ENCODE results near the gene BARHL1. TPM values are rescaled to one million over a fixed set of nuclear protein-coding genes. Genes with fewer than 3 reads are reported as not detected.
"Not testable (repeated sequence)": the region's sequence is repeated elsewhere in the genome, so short reads cannot be mapped to it uniquely, and the experiment has no call there.

The BARHL1 gene
- total RNA-seq, 1 donor from 2014 or later, result not detected

DNA sequence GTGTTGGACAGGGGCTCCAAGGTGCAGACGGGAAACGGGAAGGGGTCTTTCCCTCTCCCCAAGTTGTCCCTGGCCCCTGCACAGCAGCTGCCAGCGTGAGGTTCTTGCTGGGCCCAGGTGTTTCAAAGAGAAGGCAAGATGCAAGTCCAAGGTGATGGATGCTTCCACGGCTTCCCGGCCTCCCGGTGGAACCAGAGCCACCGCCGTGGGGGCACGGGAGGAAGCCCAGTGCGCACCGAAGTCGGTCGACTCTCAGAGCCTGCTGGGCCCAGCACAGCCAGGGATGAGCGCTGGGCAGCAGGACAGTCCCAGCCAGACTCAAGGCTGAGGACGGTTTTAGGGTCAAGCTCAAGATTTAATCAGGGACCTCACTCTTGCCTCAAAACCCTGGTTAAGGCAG, 25.2 kb upstream of the BARHL1 start:
- no peak overlapping the region for H3K27ac ChIP-seq
- DNase-seq, result no peak
- TF ChIP-seq, protein P1, sequence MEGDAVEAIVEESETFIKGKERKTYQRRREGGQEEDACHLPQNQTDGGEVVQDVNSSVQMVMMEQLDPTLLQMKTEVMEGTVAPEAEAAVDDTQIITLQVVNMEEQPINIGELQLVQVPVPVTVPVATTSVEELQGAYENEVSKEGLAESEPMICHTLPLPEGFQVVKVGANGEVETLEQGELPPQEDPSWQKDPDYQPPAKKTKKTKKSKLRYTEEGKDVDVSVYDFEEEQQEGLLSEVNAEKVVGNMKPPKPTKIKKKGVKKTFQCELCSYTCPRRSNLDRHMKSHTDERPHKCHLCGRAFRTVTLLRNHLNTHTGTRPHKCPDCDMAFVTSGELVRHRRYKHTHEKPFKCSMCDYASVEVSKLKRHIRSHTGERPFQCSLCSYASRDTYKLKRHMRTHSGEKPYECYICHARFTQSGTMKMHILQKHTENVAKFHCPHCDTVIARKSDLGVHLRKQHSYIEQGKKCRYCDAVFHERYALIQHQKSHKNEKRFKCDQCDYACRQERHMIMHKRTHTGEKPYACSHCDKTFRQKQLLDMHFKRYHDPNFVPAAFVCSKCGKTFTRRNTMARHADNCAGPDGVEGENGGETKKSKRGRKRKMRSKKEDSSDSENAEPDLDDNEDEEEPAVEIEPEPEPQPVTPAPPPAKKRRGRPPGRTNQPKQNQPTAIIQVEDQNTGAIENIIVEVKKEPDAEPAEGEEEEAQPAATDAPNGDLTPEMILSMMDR (IDR thresholded peaks at IDR 0.05), result no peak

DNA sequence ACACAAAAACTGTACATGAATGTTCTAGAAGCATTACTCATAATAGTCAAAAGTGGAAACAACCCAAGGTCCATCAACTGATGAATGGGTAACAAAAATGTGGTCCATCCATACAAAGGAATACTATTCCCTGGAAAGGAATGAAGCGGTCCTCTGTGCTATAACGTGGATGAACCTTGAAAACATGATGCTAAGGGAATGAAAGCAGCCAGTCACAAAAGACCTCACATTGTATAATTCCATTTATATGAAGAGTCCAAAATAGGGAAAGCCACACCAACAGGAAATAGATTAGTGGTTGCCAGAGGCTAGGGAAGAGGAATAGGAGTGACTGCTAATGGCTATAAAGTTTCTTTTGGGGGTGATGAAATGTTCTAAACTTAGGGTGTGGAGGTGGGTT, 22.7 kb upstream of the BARHL1 start:
- TF ChIP-seq, protein P1 (IDR thresholded peaks at IDR 0.05), result no peak
- H3K4me3 ChIP-seq, result no peak overlapping the region
- no peaks in the 10 kb centered on the region for H3K4me1 ChIP-seq
- ATAC-seq, result no peak
- DNase-seq, result no peak
- no peaks in the 10 kb centered on the region for H3K27me3 ChIP-seq
- H3K36me3 ChIP-seq, result no peaks in the 10 kb centered on the region
- no peaks in the 10 kb centered on the region for H3K9me3 ChIP-seq
- intact Hi-C loops (cut with DNase I), result no loop called here
- H3K27ac ChIP-seq, result no peak overlapping the region

More for the DNA sequence above, 25.2 kb upstream of the BARHL1 start:
- no peak overlapping the region for H3K4me3 ChIP-seq
- no peaks in the 10 kb centered on the region for H3K36me3 ChIP-seq
- intact Hi-C loops (cut with DNase I), result no loop called here
- H3K4me1 ChIP-seq, result no peaks in the 10 kb centered on the region
- no peaks in the 10 kb centered on the region for H3K27me3 ChIP-seq
- no peak for ATAC-seq
- no peaks in the 10 kb centered on the region for H3K9me3 ChIP-seq

- DNase-seq, result no peak
- Histone ChIP-seq H3K27ac (no peak overlapping the region), H3K36me3 (no peaks in the 10 kb centered on the region), H3K4me1 (no peaks in the 10 kb centered on the region), H3K4me3 (no peak overlapping the region), H3K9me3 (no peaks in the 10 kb centered on the region), H3K27me3 (no peaks in the 10 kb centered on the region)
- ATAC-seq, result no peak
- TF ChIP-seq, protein P1 (IDR thresholded peaks at IDR 0.05), result no peak
- intact Hi-C loops (cut with DNase I), result no loop called here
Observed at GRCh38 chr9:132560616-132561202, 21.7 kb upstream of the BARHL1 start.

- intact Hi-C loops (cut with DNase I), result no loop called here
- ATAC-seq, result no peak
- Histone ChIP-seq H3K36me3 (no peaks in the 10 kb centered on the region), H3K4me3 (no peak overlapping the region), H3K4me1 (no peaks in the 10 kb centered on the region), H3K27ac (no peak overlapping the region), H3K9me3 (no peaks in the 10 kb centered on the region), H3K27me3 (no peaks in the 10 kb centered on the region)
- no peak for DNase-seq
- TF ChIP-seq, protein P1 (IDR thresholded peaks at IDR 0.05), result no peak
Observed at GRCh38 chr9:132562306-132562573, 20.2 kb upstream of the BARHL1 start.

GRCh38 chr9:132564526-132564925, 17.9 kb upstream of the BARHL1 start:
- H3K4me3 ChIP-seq, result no peak overlapping the region
- no peaks in the 10 kb centered on the region for H3K4me1 ChIP-seq
- no peak overlapping the region for H3K27ac ChIP-seq
- DNase-seq (no peak), ATAC-seq (no peak)
- no peaks in the 10 kb centered on the region for H3K9me3 ChIP-seq
- TF ChIP-seq, protein P1 (IDR thresholded peaks at IDR 0.05), result no peak
- intact Hi-C loops (cut with DNase I), result no loop called here
- no peaks in the 10 kb centered on the region for H3K27me3 ChIP-seq
- H3K36me3 ChIP-seq, result no peaks in the 10 kb centered on the region

DNA sequence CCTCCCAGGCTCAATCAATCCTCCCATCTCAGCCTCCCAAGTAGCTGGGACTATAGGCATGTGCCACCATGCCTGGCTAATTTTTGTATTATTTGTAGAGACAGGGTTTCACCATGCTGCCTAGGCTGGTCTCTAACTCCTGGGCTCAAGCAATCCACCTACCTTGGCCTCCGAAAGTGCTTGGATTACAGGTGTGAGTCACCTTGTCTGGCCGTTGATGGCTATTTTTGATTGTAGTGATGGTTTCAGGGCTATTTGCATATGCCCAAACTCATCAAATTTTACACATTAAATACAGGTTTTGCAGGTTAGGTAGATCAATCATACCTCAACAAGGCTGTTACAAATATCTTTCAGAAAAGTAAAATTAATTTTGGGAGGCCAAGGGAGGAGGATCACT, 13.6 kb upstream of the BARHL1 start:
- H3K36me3 ChIP-seq; DNase-seq; H3K27ac ChIP-seq; H3K4me3 ChIP-seq; H3K27me3 ChIP-seq; H3K4me1 ChIP-seq; H3K9me3 ChIP-seq; intact Hi-C loops (cut with DNase I); ATAC-seq: not testable (repeated sequence)

Data from upper lobe of right lung (tissue), 1 donor.